OCI-LY7 (cell line): ENCODE results near the gene GPR61.

Experiments used
- CTCF ChIP-seq: fragments of 200-600 bp; sonication (generic); conservative IDR thresholded peaks from 2 replicates; pipeline ENCODE4 v1.5.1; 2014; ENCODE audit warnings: mild to moderate bottlenecking, antibody characterized with exemption, low read length, moderate library complexity, mixed read lengths
- EZH2phosphoT487 ChIP-seq: fragments of 200-600 bp; sonication (generic); IDR thresholded peaks from 2 replicates; pipeline ENCODE4 v1.6.1; 2018; ENCODE audit warnings: low read depth, borderline replicate concordance, mild to moderate bottlenecking, mixed run types, antibody characterized with exemption, low read length, moderate library complexity, mixed read lengths

- TF ChIP-seq CTCF (no peak), EZH2phosphoT487 (no peak)
Observed at GRCh38 chr1:109565241-109565640, 25.6 kb downstream of the GPR61 start.
